HG02938 (cell line): ENCODE measurements around the gene RBPMS2.

Experiments used
- ATAC-seq: cut with Tn5 transposase; IDR thresholded peaks from one replicate; pipeline ENCODE4 v1.9.1; 2021; ENCODE audit warnings: mild to moderate bottlenecking, moderate library complexity; ENCODE audit not compliant: unreplicated experiment

RBPMS2 gene

DNA sequence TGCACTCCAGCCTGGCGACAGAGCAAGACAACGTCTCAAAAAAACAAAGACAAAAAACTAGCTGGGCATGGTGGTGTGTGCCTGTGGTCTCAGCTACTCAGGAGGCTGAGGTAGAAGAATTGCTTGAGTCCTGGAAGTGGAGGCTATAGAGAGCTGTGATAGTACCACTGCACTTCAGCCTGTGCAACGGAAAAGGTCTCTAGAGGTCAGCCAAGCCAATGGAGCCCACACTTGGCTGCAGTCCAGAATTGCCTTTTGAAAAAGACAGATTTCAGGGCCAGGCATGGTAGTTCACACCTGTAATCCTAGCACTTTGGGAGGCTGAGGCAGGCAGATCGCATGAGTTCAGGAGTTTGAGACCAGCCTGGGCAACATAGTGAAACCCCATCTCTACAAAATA is 8.4 kb upstream of the RBPMS2 start:
- ATAC-seq: no peak

- ATAC-seq: no peak
Observed at GRCh38 chr15:64782751-64783150, 7.4 kb upstream of the RBPMS2 start.

- no peak for ATAC-seq
Observed at GRCh38 chr15:64781299-64781698, 5.9 kb upstream of the RBPMS2 start.

DNA sequence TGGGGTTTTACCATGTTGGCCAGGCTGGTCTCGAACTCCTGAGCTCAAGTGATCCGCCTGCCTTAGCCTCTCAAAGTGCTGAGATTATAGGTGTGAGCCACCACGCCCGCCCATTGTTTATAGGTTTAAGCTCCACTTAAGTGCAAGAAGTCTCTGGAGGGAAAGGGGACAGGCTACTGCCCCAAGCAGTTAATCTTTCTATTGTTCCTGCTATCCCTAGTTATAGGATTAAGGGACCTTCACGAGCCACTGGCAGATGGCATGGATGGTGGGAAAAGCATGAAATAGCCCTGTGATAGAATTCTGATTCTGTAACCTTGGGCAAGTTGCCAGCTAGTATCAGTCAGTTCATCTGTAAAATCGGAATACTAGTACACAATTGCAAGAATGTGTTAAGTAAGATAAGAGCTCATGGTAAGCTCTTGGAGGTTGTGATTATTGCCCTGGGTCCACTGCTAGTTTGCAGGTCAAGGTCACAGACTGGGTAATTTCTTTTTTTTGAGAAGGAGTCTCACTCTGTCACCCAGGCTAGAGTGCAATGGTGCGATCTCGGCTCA is 5.3 kb upstream of the RBPMS2 start:
- no peak for ATAC-seq

DNA sequence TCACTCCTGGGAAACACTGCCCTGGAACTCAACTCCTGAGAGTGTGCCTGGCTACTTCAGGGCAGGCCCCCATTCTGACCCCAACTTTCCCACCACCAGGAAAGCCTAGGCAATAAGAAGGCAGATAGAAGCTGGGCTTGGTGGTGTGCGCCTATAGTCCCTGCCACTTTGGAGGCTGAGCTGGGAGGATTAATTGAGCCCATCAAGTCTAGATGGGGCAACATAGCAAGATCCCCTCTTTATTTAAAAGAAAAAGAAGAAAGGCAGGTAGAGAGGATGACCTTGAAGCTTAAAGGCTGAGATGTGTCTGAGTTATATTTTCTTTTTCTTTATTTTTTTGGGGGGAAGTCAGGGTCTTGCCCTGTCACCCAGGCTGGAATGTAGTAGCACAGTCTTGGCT is 4.2 kb upstream of the RBPMS2 start:
- ATAC-seq: no peak

- ATAC-seq: no peak
Observed at GRCh38 chr15:64779024-64779423, 3.6 kb upstream of the RBPMS2 start.

- ATAC-seq: no peak
Observed at GRCh38 chr15:64776402-64776786, 1.0 kb upstream of the RBPMS2 start.

DNA sequence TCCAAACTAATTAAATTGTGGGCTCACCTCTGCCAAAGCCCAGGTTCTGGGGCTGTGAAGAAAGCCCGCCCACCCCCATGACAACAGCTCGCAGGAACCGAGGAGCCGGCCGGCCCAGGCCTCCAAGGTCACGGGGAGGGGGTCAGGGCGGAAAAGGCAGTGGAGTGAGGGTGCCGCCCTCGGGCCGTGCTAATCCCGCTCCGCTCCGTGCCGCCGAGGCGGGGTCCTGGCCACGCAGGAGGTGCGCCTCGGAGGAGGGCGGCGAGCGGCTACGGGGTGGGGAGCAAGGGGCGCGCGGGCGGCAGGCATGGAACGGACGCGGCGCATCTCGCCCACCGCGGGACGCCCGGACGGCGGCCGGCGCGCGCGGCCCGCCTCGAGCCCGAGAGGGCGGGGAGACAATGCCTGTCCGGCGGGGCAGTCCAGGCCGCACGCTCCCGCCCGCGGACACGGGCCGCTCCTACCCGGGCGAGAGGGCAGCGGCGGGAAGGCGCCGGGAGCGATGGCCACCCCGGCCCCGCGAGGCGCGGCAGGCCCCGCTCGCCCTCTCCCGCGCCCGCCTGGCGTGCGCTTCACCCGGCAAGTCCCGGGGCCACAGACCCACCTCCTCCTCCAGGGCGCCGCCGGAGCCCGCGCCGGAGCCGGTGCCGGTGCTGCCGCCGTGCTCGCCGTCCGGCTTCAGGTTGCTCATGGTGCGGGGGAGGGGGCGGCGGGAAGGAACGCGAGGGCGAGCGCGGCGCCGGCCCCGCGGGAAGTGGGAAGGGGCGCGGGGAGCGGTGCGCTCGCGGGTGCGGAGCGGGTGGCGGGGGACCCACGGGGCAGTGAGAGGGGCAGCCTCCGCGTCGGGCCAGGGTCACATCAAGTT is 528 bp downstream of the RBPMS2 start:
- no peak for ATAC-seq

- no peak for ATAC-seq
Observed at GRCh38 chr15:64774037-64774628, 1.3 kb downstream of the RBPMS2 start.

- ATAC-seq: no peak
Observed at GRCh38 chr15:64773606-64774005, 1.8 kb downstream of the RBPMS2 start.

DNA sequence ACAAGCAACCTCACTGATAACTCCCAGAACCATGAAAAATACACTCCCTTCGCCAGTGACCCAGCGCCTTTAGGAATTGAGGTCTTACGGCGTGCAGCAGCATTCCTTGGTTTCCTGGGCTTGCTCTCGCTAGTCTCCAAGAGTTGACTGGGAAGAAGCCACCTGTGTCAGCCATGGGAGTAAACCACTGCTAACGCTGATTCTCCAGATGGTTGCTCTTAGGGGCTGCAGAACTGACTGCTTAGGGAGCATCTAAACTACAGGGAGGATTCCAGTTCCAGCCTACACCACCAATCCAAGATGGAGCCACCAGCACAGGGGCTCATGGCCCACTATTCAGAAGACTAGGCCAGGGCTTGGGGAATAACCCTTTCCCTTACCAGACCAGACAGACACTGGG is 2.4 kb downstream of the RBPMS2 start:
- no peak for ATAC-seq

DNA sequence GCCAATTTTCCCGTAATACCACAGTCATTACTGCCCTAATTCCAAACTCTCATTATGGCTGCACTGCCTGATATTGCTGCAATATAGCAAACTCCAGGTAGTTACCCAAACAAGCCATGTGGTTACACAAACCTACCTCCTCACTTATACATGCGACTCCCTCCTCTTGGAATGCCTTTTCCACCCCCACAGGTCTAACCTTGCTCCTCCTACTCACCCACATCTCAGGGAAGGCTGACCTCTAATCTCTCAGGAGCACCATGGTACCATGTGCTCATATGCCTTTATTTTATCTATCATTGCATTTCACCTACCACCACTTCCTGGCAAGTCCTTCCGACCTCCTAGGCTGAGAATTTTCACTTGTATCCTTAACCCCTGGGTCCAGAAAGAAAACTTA is 2.9 kb downstream of the RBPMS2 start:
- no peak for ATAC-seq

GRCh38 chr15:64770626-64771025 is 4.8 kb downstream of the RBPMS2 start:
- ATAC-seq: no peak

GRCh38 chr15:64767203-64767602 is 8.2 kb downstream of the RBPMS2 start:
- no peak for ATAC-seq

DNA sequence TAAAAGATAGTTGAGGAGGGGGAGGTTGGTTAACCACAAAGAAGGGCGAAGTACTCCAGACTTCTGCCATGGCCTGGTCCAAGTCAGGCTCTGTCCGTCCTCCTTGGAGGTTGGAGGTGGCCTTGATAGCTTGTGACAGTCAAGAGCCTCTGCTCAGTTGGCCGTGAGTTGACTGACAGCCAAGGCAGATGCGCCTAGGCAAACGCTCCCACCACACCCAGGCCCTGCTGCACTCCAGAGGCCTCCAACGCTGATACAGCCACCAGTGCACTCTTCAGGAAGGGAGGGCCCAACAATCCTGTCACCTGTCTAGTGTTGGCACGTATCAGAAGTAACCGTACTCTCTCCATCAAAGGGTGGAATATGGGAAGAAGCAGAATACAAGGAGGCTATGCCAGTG is 9.3 kb downstream of the RBPMS2 start:
- no peak for ATAC-seq

DNA sequence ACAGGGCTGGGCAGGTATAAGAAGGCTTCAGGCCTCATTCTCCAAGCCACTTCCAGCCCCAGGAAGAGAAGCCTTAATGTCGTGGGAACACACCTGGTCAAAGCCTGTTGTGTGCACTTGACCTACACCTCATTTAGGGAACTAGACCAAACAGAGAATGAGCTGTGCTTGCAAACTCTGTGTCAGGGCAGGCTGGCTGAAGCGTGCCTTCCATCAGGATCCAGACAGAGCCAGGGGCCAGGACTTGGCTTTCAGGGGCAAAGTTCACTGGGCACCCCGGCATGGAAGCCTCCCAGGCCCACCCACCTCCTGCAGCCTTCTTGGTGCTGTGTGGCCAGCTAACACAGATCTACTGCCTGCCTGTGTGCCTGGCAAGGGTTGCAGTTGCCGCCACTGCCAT is 11.5 kb downstream of the RBPMS2 start:
- ATAC-seq: no peak

GRCh38 chr15:64763462-64763861 is 11.9 kb downstream of the RBPMS2 start:
- no peak for ATAC-seq

DNA sequence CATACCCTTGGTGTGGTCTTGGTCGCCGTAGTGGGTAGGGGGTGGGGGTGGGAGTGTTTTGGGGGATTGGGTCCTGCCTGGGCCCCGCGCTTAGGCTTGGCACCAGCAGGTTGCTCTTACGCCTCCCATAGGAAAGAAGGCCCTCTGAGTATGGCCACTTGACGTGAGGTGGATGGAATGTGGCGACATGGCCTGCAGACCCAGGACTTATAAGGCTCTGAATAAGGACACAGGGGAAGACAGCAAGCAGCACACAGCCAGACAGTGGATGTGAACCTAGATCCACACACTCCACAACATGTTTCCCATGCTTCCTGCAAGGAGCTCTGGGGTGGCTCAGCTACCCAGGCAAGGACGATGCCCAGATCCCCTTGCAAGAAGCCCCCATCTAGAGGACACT is 12.4 kb downstream of the RBPMS2 start:
- no peak for ATAC-seq

DNA sequence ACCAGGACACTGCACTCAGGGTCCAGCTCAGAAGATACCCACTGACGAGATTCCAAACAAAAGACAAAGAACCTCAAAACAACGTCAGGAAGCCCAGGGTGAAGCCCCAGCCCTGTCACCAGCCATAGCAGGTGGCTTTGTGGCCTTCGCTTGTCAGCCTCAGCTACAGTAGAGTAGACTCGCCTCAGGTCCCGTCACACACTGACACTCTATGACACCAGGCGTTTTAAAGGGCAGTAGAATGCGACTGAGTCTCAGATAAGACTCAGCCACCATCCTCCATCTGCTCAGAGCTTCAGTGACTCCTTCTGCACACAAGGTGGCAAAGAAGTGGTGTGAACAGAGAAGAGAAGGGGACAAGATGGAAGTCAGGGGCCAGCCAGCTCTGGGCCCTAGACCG is 12.8 kb downstream of the RBPMS2 start:
- no peak for ATAC-seq

DNA sequence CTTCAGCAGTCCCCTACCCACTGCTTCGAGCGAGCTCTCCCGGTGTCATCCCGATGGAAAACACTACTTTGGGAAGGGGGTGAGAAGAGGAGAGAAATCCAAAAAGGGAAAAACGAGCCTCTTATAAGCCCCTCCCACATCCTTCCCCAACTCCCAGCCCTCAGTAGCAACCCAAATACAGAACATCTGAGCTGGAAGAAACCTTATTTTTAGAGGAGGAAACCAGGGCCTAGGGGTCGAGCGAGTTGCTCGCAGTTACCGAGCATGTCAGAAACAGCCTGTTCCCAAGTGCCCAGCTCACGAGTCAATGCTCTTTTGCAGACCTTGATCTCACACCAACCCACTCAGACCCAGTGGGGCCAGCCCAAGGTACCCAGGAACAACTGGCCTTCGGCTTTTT is 14.2 kb downstream of the RBPMS2 start:
- ATAC-seq: no peak

DNA sequence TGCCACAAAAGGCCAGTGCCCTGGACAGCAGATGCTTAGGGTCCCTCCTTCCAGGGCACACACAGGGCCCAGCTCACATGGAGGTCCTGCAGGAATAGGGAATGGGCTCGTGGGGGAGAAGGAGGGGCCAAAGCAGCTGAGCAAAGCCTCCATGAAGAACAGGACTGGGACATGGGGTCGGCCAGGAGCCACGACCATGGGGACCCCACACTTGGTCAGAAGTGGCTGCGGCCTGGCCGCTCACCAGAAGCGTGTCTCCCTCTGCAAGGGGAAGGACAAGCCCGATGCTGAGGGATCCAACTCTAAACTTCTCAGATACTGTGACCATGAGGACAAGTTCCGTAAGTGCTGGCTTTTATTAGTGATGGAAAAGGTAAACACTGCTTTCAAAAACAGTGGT is 15.3 kb downstream of the RBPMS2 start:
- no peak for ATAC-seq

DNA sequence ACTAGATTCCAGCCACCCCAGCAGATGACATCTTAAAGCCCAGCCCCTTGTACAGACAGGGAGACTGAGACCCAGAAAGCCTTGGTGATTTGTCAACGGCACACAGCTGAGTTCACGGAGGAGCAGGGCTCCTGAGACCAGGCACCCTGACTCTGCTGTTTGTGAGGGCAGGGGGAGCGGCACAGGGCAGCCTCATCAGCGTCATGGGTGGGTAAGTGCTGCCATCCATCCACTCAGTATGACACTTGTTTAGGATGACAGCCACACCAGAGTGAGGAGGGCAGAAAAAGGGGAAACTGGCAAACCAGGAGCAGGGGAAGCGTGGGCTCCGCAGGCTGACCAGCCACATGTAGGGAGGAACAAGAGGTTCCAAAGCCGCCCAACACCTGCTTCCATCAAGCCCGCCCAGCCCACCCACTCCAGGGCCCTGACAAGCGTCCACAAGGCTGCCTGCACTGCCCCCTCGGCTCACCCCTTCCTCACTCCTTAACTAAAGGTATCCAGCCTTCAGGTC is 19.9 kb downstream of the RBPMS2 start:
- no peak for ATAC-seq
